Muscle of arm (tissue), 14 donors: ENCODE measurements around the gene HSFX2. TPM values are rescaled to one million over a fixed set of nuclear protein-coding genes. Genes with fewer than 3 reads are reported as not detected.
"Not testable (repeated sequence)": the region's sequence is repeated elsewhere in the genome, so short reads cannot be mapped to it uniquely, and the experiment has no call there.

ENCODE experiments used
- DNase-seq: peaks from one replicate; pipeline ENCODE4 v3.0.0-alpha.2; 2013
- long read RNA-seq, 11 donors: transcript quantifications; one replicate each; lab custom pipeline, GENCODE V29; 2026
- polyA plus RNA-seq, 12 donors: library from polyadenylated mRNA; unstranded; fragments of 120-200 nt; gene quantifications; one replicate each; pipeline ENCODE4 v1.2.1, GENCODE V29; 2013; ENCODE audit not compliant: insufficient read length in 12 of 12

The HSFX2 gene, protein sequence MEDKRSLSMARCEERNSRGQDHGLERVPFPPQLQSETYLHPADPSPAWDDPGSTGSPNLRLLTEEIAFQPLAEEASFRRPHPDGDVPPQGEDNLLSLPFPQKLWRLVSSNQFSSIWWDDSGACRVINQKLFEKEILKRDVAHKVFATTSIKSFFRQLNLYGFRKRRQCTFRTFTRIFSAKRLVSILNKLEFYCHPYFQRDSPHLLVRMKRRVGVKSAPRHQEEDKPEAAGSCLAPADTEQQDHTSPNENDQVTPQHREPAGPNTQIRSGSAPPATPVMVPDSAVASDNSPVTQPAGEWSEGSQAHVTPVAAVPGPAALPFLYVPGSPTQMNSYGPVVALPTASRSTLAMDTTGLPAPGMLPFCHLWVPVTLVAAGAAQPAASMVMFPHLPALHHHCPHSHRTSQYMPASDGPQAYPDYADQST
- 1 to 10 TPM in 2 of 12 donors, under 1 TPM in 6, not detected in 4; 0.30 to 1.1 (median 0.84) TPM for polyA plus RNA-seq
- long read RNA-seq, donor 1, result 0 reads
- long read RNA-seq, donor 2, result 0 reads
- long read RNA-seq, donor 3, result 0 reads
- long read RNA-seq, donor 4, result 0 reads
- long read RNA-seq, donor 5, partial matches to known transcripts, result 0 of 1 reads
- long read RNA-seq, donor 5, other reads (novel, unspliced or antisense), result 0 of 1 reads
- long read RNA-seq, donor 6, result 0 reads
- long read RNA-seq, donor 7, result 0 reads
- long read RNA-seq, donor 8, result 0 reads
- long read RNA-seq, donor 9, result 0 reads
- long read RNA-seq, donor 10, result 0 reads
- long read RNA-seq, donor 11, result 0 reads

DNA sequence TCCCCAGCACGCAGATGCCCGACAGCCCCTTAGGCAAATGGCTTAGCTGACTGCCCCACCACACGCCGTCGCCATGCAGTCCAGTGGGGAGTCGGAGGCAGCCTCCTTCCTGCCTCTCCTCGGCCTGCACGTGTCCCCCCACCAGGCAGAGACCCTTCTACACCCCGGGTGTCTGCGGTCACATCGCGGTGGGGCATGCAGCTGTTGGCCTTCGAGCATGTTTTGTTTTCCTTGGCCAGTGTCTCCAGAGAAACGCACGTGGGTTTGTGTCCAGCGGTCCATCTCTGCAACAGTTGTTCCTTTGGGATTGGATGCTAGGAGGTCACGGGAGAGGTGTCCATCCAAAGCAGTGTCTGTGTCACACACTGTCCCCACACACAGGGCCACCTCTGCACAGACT lies at the start of gene HSFX2:
HSFX2 (minus strand) TSS at position 101 of the 400 bp plus-strand sequence. CDS start 614 bp downstream, outside the sequence.
- DNase-seq, result not testable (repeated sequence)

DNA sequence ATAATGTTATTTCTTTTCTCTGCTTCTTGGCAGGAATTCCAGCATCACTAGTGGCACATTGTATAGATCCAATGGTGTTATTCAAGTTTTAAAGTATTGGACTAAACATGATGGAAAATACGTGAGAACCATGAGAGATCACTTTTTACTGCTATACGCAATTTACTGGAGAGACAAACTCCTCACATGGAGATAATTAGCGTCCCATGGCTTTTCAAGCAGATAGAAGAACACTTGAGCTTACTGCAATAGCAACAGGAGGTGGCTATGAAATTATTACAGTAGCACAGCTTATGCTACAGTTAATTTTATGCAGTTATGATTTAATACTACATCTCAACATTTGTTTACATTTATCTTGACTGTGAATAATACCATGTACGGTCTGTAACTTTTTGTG lies 48.4 kb upstream of the HSFX2 start:
- DNase-seq, result no peak

DNA sequence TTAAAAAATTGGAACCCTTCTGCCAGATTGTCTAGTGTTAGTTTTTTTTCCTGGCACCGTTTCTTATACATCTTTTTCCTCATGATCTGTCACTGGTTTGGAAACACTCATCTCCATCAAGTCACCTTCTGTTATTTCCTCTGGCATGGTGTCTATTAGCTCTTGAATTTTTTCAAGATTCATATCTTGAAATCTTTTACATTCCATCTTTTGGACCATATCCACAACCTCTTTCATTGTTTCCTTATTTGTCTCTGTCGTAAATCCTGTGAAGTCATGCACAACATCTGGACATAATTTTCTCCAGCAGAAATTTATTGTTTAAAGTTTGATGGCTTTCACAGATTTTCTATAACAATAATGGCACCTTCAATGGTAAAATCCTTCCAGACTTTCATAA lies 46.7 kb upstream of the HSFX2 start:
- no peak for DNase-seq

DNA sequence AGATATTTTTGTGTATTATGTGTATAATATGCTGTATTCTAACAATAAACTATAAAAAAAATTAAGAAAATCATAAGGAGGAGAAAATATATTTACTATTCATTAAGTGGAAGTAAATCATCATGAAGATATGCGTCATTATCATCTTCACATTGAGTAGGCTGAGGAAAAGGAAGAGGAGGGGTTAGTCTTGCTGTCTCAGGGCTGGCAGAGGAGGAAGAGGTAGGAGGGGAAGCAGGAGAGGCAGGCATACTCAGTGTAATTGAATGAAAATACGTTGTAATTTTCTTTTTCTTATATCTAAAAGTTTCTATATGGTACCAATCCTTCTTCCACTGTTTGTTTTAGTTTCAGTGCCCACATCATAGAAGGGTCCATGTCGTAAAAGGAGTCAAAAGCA lies 46.3 kb upstream of the HSFX2 start:
- DNase-seq, result no peak

DNA sequence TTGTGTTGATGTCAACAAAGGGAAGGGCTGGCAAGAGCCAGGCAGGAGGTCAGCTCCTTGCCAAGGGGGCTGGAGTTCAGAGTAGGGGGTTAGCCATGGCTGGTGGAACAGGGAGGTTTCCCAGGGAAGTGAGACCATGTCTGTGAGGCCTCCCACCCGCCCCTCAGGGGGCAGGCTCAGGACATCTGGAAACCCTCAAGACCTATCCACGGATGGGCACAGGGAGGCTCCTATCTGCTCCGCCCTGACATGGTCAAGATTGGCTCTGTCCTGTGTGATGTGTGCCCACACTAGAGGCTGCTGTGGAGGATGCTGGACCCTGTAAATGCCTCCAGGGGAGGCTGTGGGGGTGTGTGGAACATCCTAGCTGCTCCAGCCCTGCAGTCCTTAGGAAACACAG lies 44.5 kb upstream of the HSFX2 start:
- no peak for DNase-seq

DNA sequence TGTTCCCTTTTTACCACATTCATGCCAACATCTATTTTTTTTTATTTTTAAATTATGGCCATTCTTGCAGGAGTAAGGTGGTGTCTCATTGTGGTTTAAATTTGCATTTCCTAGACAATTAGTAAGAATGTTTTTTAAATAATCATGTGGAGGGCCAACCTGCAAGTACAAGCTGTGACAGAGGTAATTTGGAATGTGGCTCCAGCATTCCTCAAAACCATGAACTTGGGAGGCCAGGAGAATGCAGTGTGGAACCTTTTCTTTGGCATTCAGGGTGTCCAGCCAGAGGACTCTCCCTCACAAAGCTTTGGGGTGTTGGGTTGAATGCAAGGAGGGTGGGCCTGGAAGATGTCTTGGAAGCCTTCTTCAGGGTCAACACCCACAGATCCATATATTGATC lies 43.7 kb upstream of the HSFX2 start:
- DNase-seq, result no peak

DNA sequence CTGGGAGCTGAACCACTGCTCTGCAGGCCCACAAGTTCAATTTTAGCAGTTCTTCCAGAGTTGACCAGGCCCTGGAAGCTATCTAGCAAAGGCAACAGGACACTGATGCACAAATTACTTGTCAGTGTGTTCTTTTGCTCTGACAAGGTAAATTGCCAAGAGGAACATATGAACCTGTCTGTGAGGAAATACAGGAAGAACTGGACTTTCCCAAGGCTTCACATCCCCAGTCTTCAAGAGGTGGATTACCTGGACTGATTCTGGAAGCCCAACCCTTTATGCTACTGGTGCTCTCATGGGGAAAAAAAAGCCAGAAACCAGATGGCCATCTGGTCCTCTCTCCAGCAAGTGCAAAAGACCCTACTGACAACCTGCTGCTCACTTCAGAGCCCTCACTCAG lies 38.4 kb upstream of the HSFX2 start:
- no peak for DNase-seq

DNA sequence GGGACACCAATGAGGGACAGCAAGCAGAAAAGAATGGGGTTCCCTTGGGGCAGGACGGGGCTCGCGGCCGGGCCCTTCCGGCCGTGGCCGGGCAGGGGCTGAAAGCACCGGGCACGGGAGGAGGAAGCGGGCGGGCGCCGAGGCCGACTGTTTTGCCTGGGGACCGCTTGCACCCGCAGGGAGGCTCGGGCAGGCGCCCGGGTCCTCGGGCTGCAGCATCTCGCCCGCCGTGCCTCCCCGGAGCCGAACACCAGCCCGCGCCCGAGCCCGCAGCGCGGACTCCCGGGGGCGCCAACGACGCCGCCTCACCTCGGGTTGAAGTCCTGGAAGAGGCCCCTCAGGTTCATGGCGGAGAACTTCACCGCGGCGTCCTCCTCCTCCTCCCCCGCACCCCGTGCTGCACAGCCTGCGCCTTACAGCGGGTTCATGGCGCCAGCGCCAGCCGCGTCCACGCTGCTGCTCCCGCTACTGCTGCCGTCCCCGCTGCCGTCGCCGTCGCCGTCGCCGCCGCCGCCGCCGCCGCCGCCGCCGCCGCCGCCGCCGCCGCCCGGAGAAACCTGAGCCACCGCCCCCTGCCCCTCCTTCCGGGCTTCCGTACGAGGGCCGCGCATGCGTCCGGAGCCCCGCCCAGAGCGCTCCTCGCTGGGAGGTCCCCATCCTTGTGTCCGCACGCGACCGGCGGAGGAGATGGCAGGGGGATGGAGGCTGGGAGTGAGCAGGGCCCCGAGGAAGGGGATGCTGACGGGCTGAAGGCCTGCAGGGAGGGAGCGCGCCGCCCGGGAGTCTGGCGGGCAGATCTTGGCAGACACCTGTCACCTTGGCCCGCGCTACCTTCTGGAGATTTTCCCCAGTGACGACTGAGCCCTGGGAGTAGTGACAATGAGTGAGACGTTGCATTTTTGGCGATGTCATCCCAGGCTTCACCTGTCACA lies 36.4 kb upstream of the HSFX2 start, which contains the start of gene TMEM185A:
TMEM185A (minus strand) TSS at position 559 of the 932 bp plus-strand sequence; CDS start at position 347, 212 bp downstream.
- DNase-seq, result peak; percentile 58

DNA sequence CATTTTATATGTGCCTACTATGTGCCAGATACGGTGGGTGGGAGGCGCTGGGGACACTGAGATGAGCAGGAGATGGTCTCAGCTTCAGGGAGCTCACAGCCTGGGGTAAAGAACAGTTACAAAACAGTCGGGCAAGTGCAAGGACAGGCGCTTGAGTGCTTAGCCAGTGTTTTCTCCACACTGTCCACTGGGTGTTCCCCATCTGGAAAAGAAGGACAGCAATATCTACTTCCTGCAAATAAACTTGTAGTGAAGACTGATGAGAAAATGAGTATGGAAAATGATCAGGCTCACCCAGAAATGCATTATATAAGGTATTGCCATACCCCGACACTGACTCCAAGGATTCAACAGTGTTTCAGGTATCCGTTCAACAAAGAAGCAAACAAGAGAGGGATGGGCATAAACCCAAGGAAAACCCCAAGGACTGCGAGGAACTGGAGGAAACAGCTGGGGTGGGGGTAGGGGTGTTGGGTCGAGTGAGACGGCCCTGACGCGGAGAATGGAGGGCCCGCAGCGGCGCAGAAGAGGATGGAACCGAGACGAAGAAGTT lies 35.6 kb upstream of the HSFX2 start:
- peak; percentile 24 for DNase-seq

DNA sequence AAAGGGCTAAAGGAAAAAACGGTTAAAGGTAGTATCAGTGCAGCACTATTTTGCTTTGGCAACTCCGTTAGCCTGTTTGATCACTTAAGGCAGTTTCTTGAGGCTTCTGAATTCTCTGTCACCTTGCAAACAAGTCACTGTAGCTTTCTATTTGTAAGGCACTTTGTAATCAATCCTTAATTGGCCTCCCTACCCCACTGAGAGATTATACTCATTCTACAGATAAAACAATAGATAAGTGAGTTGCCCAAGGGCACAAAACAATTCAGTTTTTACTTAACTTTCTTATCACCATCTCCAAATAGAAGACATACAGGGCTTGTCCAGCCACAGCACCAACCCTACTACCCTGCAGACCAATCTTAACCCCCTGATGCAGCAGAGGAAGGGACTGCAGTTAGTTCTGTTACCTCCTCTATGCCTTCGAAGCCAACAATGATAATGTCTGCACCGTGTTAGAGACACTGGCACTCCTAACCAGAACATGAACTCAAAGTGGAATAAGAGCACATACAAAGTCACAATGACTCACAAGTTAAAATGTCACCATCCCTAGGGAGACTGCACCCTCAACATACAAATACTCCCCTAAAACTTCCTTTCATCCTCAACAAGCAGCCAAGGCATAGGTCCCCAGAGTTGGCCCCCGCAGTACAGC lies 34.7 kb upstream of the HSFX2 start:
- no peak for DNase-seq

DNA sequence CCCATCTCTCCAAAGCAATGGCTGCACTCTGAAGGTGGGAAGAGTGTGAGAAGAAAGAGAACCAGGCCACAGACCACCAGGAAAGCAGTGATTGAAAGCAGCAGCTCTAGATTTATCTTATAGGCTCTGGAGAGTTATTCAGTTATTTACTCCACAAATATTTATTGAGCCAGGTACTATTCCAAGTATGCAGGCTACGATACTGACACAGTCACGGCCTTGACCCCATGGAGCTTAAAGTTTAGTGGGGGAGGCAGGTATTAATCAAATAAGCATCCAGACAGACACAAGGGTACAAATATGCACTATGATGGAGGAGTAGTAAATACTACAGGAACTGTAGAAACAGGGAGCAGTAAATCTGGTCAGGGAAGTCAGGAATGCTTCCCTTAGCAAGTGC lies 33.7 kb upstream of the HSFX2 start:
- no peak for DNase-seq

DNA sequence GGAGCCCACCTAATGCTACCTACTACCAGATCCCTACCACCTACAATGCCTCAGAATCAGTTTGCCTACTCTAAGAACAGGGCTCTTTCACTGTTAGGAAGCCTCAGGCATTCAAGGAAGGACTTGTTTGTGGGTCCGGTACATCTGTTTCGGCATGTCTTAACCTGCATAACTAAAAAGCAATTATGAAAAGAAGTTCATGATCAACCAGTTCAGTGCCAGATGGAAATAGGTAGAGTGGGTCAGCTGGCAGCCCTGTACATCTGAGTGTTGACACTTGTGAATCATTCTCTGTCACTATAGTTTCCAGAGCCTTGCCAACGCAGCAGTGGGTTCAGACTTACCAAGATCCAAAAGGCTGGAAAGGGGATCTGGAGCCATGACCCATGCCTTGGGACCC lies 33.2 kb upstream of the HSFX2 start:
- no peak for DNase-seq

DNA sequence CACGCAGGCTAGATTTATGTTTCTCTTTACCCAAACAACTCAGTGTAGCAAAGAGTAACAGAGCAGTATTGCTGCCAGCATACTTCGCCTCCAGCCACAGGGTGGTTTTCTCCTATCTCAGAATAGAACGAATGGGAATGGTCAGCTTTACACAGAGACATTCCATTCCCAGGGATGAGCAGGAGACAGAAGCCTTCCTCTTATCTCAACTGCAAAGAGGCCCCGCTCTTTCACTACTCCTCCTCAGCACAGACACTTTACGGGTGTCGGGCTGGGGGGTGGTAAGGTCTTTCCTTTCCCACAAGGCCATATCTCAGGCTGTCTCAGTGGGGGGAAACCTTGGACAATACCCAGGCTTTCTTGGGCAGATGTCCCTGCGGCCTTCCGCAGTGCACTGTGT lies 31.7 kb upstream of the HSFX2 start:
- not testable (repeated sequence) for DNase-seq

DNA sequence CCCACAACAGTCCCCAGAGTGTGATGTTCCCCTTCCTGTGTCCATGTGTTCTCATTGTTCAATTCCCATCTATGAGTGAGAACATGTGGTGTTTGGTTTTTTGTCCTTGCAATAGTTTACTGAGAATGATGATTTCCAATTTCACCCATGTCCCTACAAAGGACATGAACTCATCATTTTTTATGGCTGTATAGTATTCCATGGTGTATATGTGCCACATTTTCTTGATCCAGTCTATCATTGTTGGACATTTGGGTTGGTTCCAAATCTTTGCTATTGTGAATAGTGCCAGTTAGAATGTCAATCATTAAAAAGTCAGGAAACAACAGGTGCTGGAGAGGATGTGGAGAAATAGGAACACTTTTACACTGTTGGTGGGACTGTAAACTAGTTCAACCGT lies 24.5 kb upstream of the HSFX2 start:
- not testable (repeated sequence) for DNase-seq

DNA sequence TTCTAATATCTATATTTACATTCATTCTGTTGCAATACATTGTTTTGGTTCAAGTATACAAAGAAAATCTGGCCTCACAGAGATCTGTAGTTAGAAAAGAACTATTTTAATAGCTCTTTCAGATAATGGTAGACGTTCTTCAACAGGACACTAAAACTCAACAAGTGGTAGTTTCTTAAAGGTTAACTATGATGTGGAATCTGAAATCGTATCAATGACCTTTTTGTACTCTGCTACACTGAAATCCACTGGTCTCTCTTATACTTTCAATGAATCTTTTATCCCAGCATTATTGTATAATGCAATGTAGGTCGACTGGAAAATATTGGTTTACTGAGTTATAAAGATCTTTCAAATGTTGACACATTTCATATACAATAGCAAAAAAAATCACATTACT lies 23.8 kb upstream of the HSFX2 start:
- no peak for DNase-seq

DNA sequence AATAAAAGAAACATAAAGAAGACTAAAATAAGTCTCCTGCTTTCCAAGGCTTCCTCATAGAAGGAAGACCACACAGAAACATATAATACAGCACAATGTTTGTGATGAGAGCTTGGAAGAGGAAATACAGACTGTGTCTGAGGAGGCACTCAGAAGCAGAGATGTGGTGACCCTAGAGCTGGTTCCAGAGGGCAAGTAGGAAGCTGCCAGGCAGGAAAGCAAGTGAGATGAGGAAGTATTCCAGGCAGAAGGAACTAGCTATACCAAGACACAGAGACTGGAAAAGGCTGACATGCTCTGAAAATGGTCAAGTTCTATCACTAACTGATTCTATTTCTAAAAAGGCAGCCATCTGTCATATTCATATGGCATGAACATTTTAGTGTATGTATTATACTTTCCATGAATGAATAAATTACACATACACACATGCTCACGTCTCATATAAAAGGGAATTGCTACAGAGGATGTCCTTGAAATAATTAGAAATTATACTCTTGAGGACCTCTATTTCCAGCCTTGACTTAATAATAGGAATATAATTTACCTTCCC lies 16.6 kb upstream of the HSFX2 start:
- no peak for DNase-seq

DNA sequence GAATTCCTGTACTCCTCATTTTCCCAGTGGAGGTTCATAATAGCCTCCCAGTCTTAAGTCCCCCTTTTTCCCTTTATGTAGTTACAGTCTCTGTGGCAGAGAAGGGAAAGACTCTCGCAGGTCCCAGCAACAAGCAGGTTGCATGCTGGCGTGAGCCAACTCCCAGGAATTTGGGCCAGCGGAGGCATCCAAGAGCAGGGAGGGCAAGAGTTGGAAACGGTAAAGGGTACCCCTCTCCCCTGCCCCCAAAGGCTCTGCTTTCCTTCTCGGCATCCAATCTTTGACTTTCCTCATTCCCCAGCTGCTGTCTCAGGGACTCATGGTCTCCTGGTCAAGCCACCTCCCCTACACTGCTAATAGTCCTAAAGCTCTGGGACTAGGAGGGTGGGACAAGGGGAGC lies 15.4 kb upstream of the HSFX2 start:
- DNase-seq, result no peak

DNA sequence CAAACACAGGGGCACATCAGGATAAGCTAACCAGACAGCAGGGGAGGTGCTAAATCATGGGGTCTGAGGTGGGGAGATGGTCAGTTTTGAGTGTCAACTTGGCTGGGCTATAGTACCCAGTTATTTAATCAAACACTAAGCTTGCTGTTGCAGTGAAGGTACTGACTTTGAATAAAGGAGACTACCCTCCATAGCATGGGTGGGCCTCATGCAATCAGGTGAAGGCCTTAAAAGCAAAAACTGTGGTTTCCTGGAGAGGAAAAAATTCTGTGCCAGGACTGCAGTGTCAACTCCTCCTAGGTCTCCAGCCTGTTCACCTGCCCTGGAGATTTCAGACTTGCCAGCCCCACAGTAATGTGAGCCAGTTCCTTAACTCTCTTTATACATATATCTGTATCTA lies 12.6 kb upstream of the HSFX2 start:
- no peak for DNase-seq

DNA sequence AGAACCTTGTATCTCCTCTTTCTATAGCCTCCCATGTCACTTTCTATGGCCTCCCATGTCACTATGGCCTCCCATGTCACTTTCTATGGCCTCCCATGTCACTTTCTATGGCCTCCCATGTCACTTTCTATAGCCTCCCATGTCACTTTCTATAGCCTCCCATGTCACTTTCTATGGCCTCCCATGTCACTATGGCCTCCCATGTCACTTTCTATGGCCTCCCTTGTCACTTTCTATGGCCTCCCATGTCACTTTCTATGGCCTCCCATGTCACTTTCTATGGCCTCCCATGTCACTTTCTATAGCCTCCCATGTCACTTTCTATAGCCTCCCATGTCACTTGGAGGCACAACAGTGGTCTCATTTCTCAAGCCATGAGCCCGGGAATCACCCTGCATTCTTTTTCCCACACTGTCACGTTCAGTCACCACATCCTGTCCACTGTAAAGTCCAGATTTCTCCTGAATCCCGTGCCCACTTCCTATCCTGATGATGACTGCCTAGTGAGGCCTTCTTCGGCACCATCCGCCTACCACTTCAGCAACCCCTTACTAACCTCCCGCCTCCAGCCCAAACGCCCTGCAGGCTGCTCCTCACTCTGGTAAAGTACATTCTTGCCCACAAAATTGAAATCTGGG lies 10.3 kb upstream of the HSFX2 start:
- not testable (repeated sequence) for DNase-seq

DNA sequence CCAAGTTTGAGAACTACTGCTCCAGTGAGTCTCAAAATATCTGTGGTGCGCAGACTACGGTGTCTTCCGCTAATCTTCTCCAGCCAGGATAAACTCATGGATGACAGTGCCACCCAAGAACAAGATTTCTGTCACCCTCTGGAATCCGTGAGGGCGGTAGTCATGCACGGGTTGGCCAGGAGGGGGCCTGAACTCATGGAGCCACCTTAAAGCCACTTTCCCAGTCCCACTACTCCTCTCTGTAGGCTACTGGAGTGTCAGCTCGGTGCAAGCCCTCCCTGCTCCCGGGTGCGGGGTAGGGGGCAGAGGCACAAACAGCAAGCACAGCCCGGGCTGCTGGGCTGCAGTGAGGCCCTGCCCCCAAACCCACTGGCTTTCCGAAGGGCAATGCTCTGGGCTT lies 3.5 kb upstream of the HSFX2 start:
- DNase-seq, result not testable (repeated sequence)
